Endothelial cell of umbilical vein (primary cell): ENCODE results near the gene KCNMA1. TPM values are rescaled to one million over a fixed set of nuclear protein-coding genes. Genes with fewer than 3 reads are reported as not detected.
"Not testable (repeated sequence)": the region's sequence is repeated elsewhere in the genome, so short reads cannot be mapped to it uniquely, and the experiment has no call there.

Source experiments
- BruUV-seq: library from RNA; stranded (reverse); fragments of 400-500 nt; replicated peaks from 2 replicates; lab custom pipeline; 2021; lab: Mats Ljungman, UMichigan
- CTCF ChIA-PET: fragments of 300-600, 350-600 bp; sonication (Branson Sonifier 250); formaldehyde crosslinking; loops from one replicate; lab custom pipeline; 2021; ENCODE audit warnings: antibody characterized with exemption, inconsistent platforms; lab: Charles Lee
- POLR2A ChIA-PET: fragments of 300-600, 350-600 bp; sonication (Branson Sonifier 250); formaldehyde crosslinking; loops from one replicate; lab custom pipeline; 2021; ENCODE audit warnings: antibody characterized with exemption, inconsistent platforms; lab: Charles Lee
- DNase-seq: peaks from one replicate; pipeline ENCODE4 v3.0.0-alpha.2; 2011; ENCODE audit warnings: low read depth, low spot score
- FAIRE-seq: peaks from 2 replicates; lab custom pipeline; 2011; peaks lifted over from hg19 to GRCh38; lab: Jason Lieb, UNC
- H2AFZ ChIP-seq: 2 replicates; pipeline ENCODE4 v1.6.0; 2012; ENCODE audit warnings: low read depth, low read length, control low read depth, inconsistent platforms
- H3K27ac ChIP-seq: 2 replicates; pipeline ENCODE4 v1.5.1; 2011; ENCODE audit warnings: low read depth, mild to moderate bottlenecking, control low read depth, low read length, moderate library complexity; ENCODE audit not compliant: insufficient read depth
- H3K27me3 ChIP-seq, 2 experiments: 2 replicates each; pipeline versions ENCODE4 v1.6.0 to v1.6.1; 2011; ENCODE audit warnings: low read length in 2 of 2, mixed read lengths in 1 of 2; ENCODE audit not compliant: control insufficient read depth in 2 of 2, insufficient read depth in 2 of 2
- H3K36me3 ChIP-seq, 2 experiments: 2 replicates in 1 of 2; 3 replicates in 1 of 2; pipeline ENCODE4 v1.5.1; 2011; ENCODE audit warnings: low read length in 2 of 2, mild to moderate bottlenecking in 1 of 2, moderate library complexity in 1 of 2; ENCODE audit not compliant: control insufficient read depth in 2 of 2, insufficient read depth in 2 of 2; ENCODE audit errors: extremely low read depth in 1 of 2
- H3K4me1 ChIP-seq: 3 replicates; pipeline ENCODE4 v1.5.1; 2011; ENCODE audit warnings: mild to moderate bottlenecking, low read length; ENCODE audit not compliant: control insufficient read depth, insufficient read depth; ENCODE audit errors: extremely low read depth
- H3K4me2 ChIP-seq: 2 replicates; pipeline ENCODE4 v1.6.1; 2011; ENCODE audit warnings: low read length, control low read depth, mixed read lengths; ENCODE audit not compliant: insufficient read depth
- H3K4me3 ChIP-seq, 3 experiments: fragments of 200-600 bp in 1 of 3; sonication (generic), shearing (Covaris generic) in 1 of 3; replicated peaks in 1 of 3; 2 replicates each; pipeline ENCODE4 v1.5.1; 2011 to 2016; ENCODE audit warnings: control low read depth in 3 of 3, low read length in 3 of 3, mild to moderate bottlenecking in 2 of 3, inconsistent platforms in 1 of 3, low read depth in 1 of 3, moderate library complexity in 1 of 3; ENCODE audit not compliant: insufficient read depth in 1 of 3
- H3K79me2 ChIP-seq: 2 replicates; pipeline ENCODE4 v1.6.0; 2012; ENCODE audit warnings: low read length, inconsistent platforms; ENCODE audit not compliant: control insufficient read depth, insufficient read depth
- H3K9ac ChIP-seq: replicated peaks from 2 replicates; pipeline ENCODE3; 2011; ENCODE audit warnings: low read length, control low read depth; ENCODE audit not compliant: insufficient read depth; ENCODE audit errors: extremely low read depth
- H3K9me1 ChIP-seq: replicated peaks from 3 replicates; pipeline ENCODE4 v1.6.0; 2011; ENCODE audit warnings: mild to moderate bottlenecking, low read length; ENCODE audit not compliant: control insufficient read depth, insufficient read depth; ENCODE audit errors: extremely low read depth
- H3K9me3 ChIP-seq: replicated peaks from 2 replicates; pipeline ENCODE4 v1.5.1; 2012; ENCODE audit warnings: low read length, inconsistent platforms; ENCODE audit not compliant: control insufficient read depth, insufficient read depth
- H4K20me1 ChIP-seq: replicated peaks from 2 replicates; pipeline ENCODE3; 2011; ENCODE audit warnings: mild to moderate bottlenecking, low read length; ENCODE audit not compliant: control insufficient read depth, insufficient read depth; ENCODE audit errors: extremely low read depth
- CTCF ChIP-seq, 2 donors: IDR thresholded peaks; 1 replicate in 1 of 2; 2 replicates in 1 of 2; pipeline ENCODE4 v1.5.1; 2011; ENCODE audit warnings: low read length in 2 of 2, mild to moderate bottlenecking in 2 of 2, moderate library complexity in 2 of 2, control low read depth in 1 of 2, inconsistent platforms in 1 of 2, low read depth in 1 of 2; ENCODE audit not compliant: insufficient read depth in 1 of 2; ENCODE audit errors: extremely low read depth in 1 of 2
- EZH2 ChIP-seq: IDR thresholded peaks from 2 replicates; pipeline ENCODE4 v1.6.1; 2012; ENCODE audit warnings: borderline replicate concordance, low read depth, mild to moderate bottlenecking, moderate library complexity, low read length, inconsistent platforms; ENCODE audit not compliant: severe bottlenecking
- FOS ChIP-seq: IDR thresholded peaks from 2 replicates; pipeline ENCODE4 v1.6.1; 2011; ENCODE audit warnings: mild to moderate bottlenecking, low read length, moderate library complexity, borderline replicate concordance; ENCODE audit not compliant: insufficient read depth
- GATA2 ChIP-seq: IDR thresholded peaks from 2 replicates; pipeline ENCODE4 v1.7.0; 2011; ENCODE audit warnings: low read depth, mild to moderate bottlenecking, moderate library complexity, mixed read lengths, low read length; ENCODE audit not compliant: insufficient read length, insufficient read depth
- JUN ChIP-seq: IDR thresholded peaks from 2 replicates; pipeline ENCODE4 v1.6.1; 2011; ENCODE audit warnings: borderline replicate concordance, low read depth; ENCODE audit not compliant: insufficient read length, insufficient read depth
- MAX ChIP-seq: IDR thresholded peaks from 2 replicates; pipeline ENCODE4 v1.6.1; 2011; ENCODE audit not compliant: insufficient read depth, insufficient read length
- MYC ChIP-seq: IDR thresholded peaks from one replicate; pipeline ENCODE4 v1.6.1; 2011; ENCODE audit warnings: mild to moderate bottlenecking, low read depth, low read length
- POLR2A ChIP-seq: IDR thresholded peaks from 2 replicates; pipeline ENCODE4 v1.6.1; 2012; ENCODE audit warnings: low read depth, mild to moderate bottlenecking, control low read depth, low read length
- POLR2AphosphoS5 ChIP-seq: IDR thresholded peaks from 2 replicates; pipeline ENCODE4 v1.6.1; 2012; ENCODE audit warnings: low read depth, mild to moderate bottlenecking, control low read depth, low read length, moderate library complexity; ENCODE audit not compliant: insufficient read depth
- dilution Hi-C: fragments of 300-500 bp; cut with MboI; formaldehyde crosslinking; loops from one replicate; pipeline ENCODE4 v1.15.0; 2019; ENCODE audit warnings: low sequenced_read_pairs; ENCODE audit not compliant: extremely low pct_ligation_motif_present
- intact Hi-C: fragments of 100-400 bp; cut with micrococcal nuclease; formaldehyde crosslinking; loops from one replicate; pipeline ENCODE4 v1.10.0; 2022
- polyA plus RNA-seq, 4 experiments: library from polyadenylated mRNA; depleted of rRNA in 3 of 4; stranded (reverse) in 3 of 4; unstranded in 1 of 4; fragments of >200 nt; gene quantifications; 2 replicates each; pipeline versions ENCODE4 v1.2.1 to v1.2.3, GENCODE V29; 2011 to 2012; ENCODE audit warnings: missing spikeins in 1 of 4
- total RNA-seq: library from RNA; stranded (reverse); gene quantifications from 2 replicates; pipeline ENCODE4 v1.2.3, GENCODE V29; 2021

The KCNMA1 gene
- total and polyA plus RNA-seq, 2 donors (not counting 3 experiments of a cell fraction or from before 2014, with no cell fraction given), result 0.10 to 0.82 TPM

DNA sequence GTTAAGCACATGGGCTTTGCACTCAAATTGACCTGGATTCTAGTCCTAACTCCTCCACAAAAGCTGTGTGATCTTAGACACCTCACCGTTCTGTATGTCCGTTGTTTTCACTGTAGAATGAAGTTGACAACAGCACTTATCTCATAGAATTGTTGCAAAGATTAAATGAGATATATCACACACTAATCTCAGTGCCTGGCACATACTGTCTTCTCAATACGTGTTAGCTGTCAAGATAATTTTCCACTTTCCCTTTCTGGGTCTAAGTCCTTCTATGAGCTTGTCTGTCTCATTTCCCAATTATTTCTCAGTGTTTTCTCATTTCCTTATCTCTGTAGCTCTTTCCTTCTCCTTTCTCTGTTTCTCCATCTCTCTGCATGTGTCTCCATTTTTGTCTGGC is 296.6 kb downstream of the KCNMA1 start:
- no peak overlapping the region for H3K4me2 ChIP-seq
- H3K27ac ChIP-seq, result no peak overlapping the region
- H4K20me1 ChIP-seq, result no peaks in the 10 kb centered on the region
- FAIRE-seq, result no peak
- DNase-seq, result no peak
- ChIA-PET CTCF (no interaction called here), POLR2A (no interaction called here)
- intact Hi-C loops (no loop called here), dilution Hi-C loops (no loop called here)
- BruUV-seq, result no TSS peak
- no peak overlapping the region for H3K4me3 ChIP-seq
- H3K27me3 ChIP-seq, result no peaks in the 10 kb centered on the region
- no peaks in the 10 kb centered on the region for H3K9me3 ChIP-seq
- H3K79me2 ChIP-seq, result no peaks in the 10 kb centered on the region
- no peak for TF ChIP-seq MAX
- no peak for TF ChIP-seq CTCF (IDR thresholded peaks at IDR 0.05; ENCODE audit: extremely low read depth in 1 of 2, insufficient read depth in 1 of 2, low read depth in 1 of 2, low read length in 2 of 2)
- TF ChIP-seq GATA2, result no peak
- no peak for TF ChIP-seq JUN
- no peak for TF ChIP-seq EZH2
- TF ChIP-seq POLR2A, result no peak
- no peak for TF ChIP-seq FOS
- no peak for TF ChIP-seq POLR2AphosphoS5
- TF ChIP-seq MYC, result no peak
- no peaks in the 10 kb centered on the region for H3K9me1 ChIP-seq
- H3K4me1 ChIP-seq, result no peaks in the 10 kb centered on the region
- H3K36me3 ChIP-seq, result no peaks in the 10 kb centered on the region
- H2AFZ ChIP-seq, result no peak overlapping the region
- H3K9ac ChIP-seq, result no peak overlapping the region

- POLR2A ChIA-PET, H2AFZ ChIP-seq, H3K27ac ChIP-seq, DNase-seq, H3K27me3 ChIP-seq, H3K4me1 ChIP-seq, H3K9ac ChIP-seq, H3K4me2 ChIP-seq, dilution Hi-C loops, H3K9me3 ChIP-seq, intact Hi-C loops, H3K4me3 ChIP-seq, H3K36me3 ChIP-seq, BruUV-seq, H3K79me2 ChIP-seq, FAIRE-seq, H3K9me1 ChIP-seq, H4K20me1 ChIP-seq, CTCF ChIA-PET: not testable (repeated sequence)
Observed at GRCh38 chr10:77339872-77340271, 297.7 kb downstream of the KCNMA1 start.
